22Rv1 (cell line): ENCODE measurements around the gene TSGA10.
A peak's percentile ranks its signal among the peaks of the same experiment; 100 is the strongest.
"Not testable (repeated sequence)": the region's sequence is repeated elsewhere in the genome, so short reads cannot be mapped to it uniquely, and the experiment has no call there.

Experiments used
- H3K27ac ChIP-seq: fragments of 450-650 bp; 2 replicates; pipeline ENCODE4 v1.5.1; 2017
- ZFX ChIP-seq: fragments of 450-650 bp; IDR thresholded peaks from 2 replicates; pipeline ENCODE4 v1.6.1; 2017; ENCODE audit warnings: antibody characterized with exemption, borderline replicate concordance
- TF ChIP-seq, protein P1 (sequence below): fragments of 450-650 bp; IDR thresholded peaks from 2 replicates; pipeline ENCODE4 v1.5.1; 2017; ENCODE audit warnings: mild to moderate bottlenecking

TSGA10 gene

GRCh38 chr2:99150706-99151105 is 4.0 kb downstream of the TSGA10 start:
- TF ChIP-seq, protein P1, sequence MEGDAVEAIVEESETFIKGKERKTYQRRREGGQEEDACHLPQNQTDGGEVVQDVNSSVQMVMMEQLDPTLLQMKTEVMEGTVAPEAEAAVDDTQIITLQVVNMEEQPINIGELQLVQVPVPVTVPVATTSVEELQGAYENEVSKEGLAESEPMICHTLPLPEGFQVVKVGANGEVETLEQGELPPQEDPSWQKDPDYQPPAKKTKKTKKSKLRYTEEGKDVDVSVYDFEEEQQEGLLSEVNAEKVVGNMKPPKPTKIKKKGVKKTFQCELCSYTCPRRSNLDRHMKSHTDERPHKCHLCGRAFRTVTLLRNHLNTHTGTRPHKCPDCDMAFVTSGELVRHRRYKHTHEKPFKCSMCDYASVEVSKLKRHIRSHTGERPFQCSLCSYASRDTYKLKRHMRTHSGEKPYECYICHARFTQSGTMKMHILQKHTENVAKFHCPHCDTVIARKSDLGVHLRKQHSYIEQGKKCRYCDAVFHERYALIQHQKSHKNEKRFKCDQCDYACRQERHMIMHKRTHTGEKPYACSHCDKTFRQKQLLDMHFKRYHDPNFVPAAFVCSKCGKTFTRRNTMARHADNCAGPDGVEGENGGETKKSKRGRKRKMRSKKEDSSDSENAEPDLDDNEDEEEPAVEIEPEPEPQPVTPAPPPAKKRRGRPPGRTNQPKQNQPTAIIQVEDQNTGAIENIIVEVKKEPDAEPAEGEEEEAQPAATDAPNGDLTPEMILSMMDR, result no peak
- no peak for TF ChIP-seq ZFX
- H3K27ac ChIP-seq, result no peak overlapping the region

- H3K27ac ChIP-seq, result peak within 1 kb of the TSS; percentile 90
- TF ChIP-seq ZFX, result no peak
- TF ChIP-seq, protein P1, result no peak
Observed at GRCh38 chr2:99141110-99142108, 13.3 kb downstream of the TSGA10 start, which contains the start of gene C2orf15. Gene C2orf15 (plus strand): TSS chr2:99141707. CDS start chr2:99150559, 8,852 bp downstream.

DNA sequence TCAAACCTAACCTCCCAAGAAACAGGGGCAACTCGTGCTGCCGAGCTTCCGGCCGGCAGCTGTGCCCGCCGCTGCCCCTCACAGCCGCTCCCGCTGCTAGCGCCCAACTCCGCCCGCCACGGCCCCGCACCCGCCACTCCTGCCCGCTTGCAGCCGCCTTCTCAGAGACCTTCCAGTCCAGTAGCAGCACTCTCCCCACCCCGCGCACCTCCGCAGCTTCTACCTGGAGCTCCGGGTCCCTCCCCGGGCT is 14.0 kb downstream of the TSGA10 start:
- H3K27ac ChIP-seq, result peak overlapping the region; percentile 90

DNA sequence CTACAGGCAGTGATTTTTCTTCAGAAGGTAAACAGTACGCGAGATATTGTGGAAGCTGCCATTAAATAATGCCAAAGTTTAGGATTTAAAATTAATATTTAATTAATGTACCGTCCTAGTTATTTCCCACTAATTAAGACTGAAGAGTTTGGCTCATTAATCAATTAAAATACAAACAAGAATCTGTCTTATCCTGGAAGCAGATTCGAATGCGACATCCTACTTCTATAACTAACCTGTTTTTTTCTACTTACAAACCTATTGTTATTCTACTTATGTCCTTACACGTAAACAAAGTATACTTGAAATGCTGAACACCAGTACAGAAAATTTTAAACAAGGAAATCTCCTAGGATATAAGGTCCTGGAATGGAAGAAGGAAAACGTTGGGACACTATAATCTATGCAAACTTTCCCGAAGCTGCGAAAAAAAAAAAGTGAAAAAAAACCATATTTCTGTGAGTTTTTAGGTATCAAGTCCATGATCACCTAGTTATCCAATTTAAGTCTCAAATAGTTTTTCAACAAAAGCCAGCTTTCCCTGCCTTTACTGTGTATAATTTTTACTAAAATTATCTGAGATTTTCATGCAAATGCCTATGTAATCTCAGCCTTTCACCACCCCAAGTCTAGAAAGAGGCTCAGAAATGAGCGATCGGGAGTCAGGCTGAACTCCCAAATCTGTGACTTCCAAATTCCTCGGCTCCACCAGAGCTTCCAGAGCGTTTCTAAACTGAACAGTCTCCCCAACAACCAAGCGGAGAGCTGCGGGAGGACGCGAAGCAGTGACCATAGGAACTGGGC is 14.5 kb downstream of the TSGA10 start:
- TF ChIP-seq, protein P1, result no peak
- no peak for TF ChIP-seq ZFX
- peak overlapping the region; percentile 90 for H3K27ac ChIP-seq

More for the DNA sequence above, 14.0 kb downstream of the TSGA10 start:
- TF ChIP-seq ZFX, result no peak
- TF ChIP-seq, protein P1, result no peak

GRCh38 chr2:99139003-99139402 is 15.7 kb downstream of the TSGA10 start:
- no peak overlapping the region for H3K27ac ChIP-seq
- no peak for TF ChIP-seq ZFX

DNA sequence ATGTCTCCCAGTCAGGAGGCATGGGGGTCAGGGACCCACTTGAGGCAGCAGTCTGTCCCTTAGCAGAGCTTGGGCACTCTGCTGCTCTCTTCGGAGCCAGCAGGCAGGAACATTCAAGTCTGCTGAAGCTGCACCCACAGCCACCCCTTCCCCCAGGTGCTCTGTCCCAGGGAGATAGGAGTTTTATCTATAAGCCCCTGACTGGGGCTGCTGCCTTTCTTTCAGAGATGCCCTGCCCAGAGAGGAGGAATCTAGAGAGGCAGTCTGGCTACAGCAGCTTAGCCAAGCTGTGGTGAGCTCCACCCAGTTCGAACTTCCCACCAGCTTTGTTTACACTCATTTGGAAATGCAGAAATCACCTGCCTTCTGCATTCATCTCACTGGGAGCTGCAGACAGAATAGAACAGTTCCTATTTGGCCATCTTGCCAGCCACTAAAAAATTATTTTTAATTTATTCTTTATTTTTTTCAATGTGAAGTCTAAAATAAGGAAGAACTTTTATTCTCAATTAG is 19.6 kb downstream of the TSGA10 start:
- H3K27ac ChIP-seq, result not testable (repeated sequence)

GRCh38 chr2:99127981-99128380 is 26.8 kb downstream of the TSGA10 start:
- H3K27ac ChIP-seq, result no peak overlapping the region
- TF ChIP-seq, protein P1, result no peak
- TF ChIP-seq ZFX, result no peak

DNA sequence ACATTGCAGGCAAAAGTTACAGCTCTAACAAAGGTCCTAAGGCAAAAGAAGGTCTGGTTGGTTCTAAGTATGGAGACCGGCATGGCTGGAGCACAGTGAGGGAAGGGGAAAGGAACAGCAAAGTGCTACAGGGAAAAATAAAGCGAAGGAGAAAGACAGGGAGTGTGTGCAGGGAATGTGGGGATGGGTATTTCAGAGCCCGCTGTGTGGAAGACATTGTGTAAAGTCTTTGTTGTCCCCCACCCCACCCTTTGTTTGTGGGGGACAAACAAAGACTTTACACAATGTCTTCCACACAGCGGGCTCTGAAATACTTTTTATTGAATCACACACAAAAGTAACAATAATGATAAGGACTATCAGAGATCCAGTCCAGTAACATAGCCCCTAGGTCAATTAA is 42.1 kb downstream of the TSGA10 start:
- TF ChIP-seq, protein P1, result no peak
- no peak for TF ChIP-seq ZFX
- no peak overlapping the region for H3K27ac ChIP-seq
